ENCODE data around the gene UBALD1. TPM values are rescaled to one million over a fixed set of nuclear protein-coding genes. Genes with fewer than 3 reads are reported as not detected.

UBALD1 gene
- total and polyA plus RNA-seq, 2 donors (not counting 1 experiment from before 2014, with no cell fraction given): 25.6 to 31.7 TPM

DNA sequence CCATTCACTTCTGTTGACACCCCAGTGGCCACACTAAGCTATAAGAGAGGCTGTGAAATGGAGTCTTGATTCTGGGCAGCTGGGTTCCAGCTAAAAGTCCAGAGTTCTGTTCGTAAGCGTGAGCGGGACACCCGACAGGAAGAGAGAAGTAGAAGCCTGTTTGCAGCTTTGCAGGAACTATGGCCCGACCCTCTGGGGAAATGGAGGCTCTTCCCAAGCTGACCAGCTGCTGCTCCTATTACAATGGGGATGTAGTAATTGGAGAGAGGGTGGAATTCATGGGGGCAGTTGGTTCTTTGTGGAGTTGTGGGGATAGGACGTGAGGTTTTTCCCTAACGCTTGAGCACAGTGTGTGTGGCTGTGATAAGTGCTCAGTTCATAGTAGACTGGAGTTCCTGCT is 28.4 kb downstream of the UBALD1 start:
- 75% methylated on average over 7 of the region's 7 CpGs for WGBS (ENCODE audit: insufficient coverage)
- peaks cover 0 to 6% of the 10 kb centered on the region in 2 donors for H3K4me1 ChIP-seq (ENCODE audit: control insufficient read depth in 2 of 2, insufficient read depth in 2 of 2, low read length in 2 of 2)
- no peak overlapping the region for H3K4me2 ChIP-seq (replicated peaks; ENCODE audit: low read depth, low read length, poor library complexity, severe bottlenecking)
- Mint-ChIP-seq H3K4me3 (no peak overlapping the region), H3K9me3 (ENCODE audit: insufficient read depth) (no peaks in the 10 kb centered on the region), H3K27ac (no peak overlapping the region), H3K27me3 (peaks cover 11% of the 10 kb centered on the region), H3K4me1 (no peaks in the 10 kb centered on the region)
- ChIA-PET POLR2A (no interaction called here), CTCF (interaction anchor here (0.8 to 6.2 kb wide), 12 partner anchors 10 to 227 kb away, joined by 3 to 66 read pairs (median 4); partner anchors contain the start of genes C16orf96, HMOX2 and MGRN1)
- H3K9ac ChIP-seq (ENCODE audit: low read length): no peak overlapping the region
- ATAC-seq (ENCODE audit: low read depth) (no peak), DNase-seq (no peak)
- no peak overlapping the region for H2AFZ ChIP-seq (ENCODE audit: insufficient read depth, low read depth, low read length, poor library complexity, severe bottlenecking)
- no peaks in the 10 kb centered on the region for H3K79me2 ChIP-seq (ENCODE audit: control insufficient read depth, insufficient read depth, low read length)
- intact Hi-C loops (cut with micrococcal nuclease): no loop called here
- no peak overlapping the region for H3K4me3 ChIP-seq (ENCODE audit: control extremely low read depth in 1 of 5, extremely low read depth in 1 of 5, insufficient read depth in 1 of 5, low read depth in 2 of 5, low read length in 4 of 5)
- H4K20me1 ChIP-seq (ENCODE audit: control insufficient read depth, insufficient read depth, low read length, poor library complexity, severe bottlenecking): no peaks in the 10 kb centered on the region
- peaks cover 0 to 13% (median 0%) of the 10 kb centered on the region in 4 experiments for H3K27me3 ChIP-seq (replicated peaks in 1 of 4; ENCODE audit: control extremely low read depth in 1 of 4, control insufficient read depth in 3 of 4, insufficient read depth in 4 of 4, low read length in 3 of 4)
- no peak for TF ChIP-seq CTCF (IDR thresholded peaks at IDR 0.05)
- no peak for TF ChIP-seq EZH2 (IDR thresholded peaks at IDR 0.05; ENCODE audit: borderline replicate concordance, insufficient read depth, low read depth, low read length, poor library complexity, severe bottlenecking)
- H3K27ac ChIP-seq (ENCODE audit: low read length in 2 of 2): no peak overlapping the region
- peaks cover 0 to 7% (median 0%) of the 10 kb centered on the region in 3 donors for H3K9me3 ChIP-seq (ENCODE audit: control extremely low read depth in 1 of 3, control insufficient read depth in 2 of 3, insufficient read depth in 1 of 3, low read length in 2 of 3)
- H3K36me3 ChIP-seq (replicated peaks in 1 of 2; ENCODE audit: control extremely low read depth in 1 of 2, control insufficient read depth in 1 of 2, extremely low read depth in 1 of 2, insufficient read depth in 2 of 2, low read length in 1 of 2): no peaks in the 10 kb centered on the region

DNA sequence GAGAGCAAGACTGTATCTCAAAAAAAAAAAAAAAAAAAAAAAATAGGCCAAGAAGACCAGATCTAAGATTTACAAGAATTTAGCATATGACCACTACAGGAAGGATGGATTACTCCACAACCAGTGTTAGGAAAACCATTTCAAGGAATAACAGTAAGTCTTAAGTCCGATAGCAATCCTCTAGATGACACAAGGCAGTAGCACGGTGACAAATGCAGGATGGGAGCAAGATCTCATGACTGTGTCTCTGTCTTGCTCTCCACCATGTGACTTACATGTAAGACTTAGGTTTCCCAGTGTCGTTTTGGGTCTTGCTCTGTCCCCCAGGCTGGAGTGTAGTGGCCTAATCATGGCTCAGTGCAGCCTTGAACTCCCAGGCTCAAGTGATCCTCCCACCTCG is 30.8 kb downstream of the UBALD1 start:
- no peaks in the 10 kb centered on the region for H3K4me1 Mint-ChIP-seq
- Histone ChIP-seq H3K27me3 (replicated peaks in 1 of 4; ENCODE audit: control extremely low read depth in 1 of 4, control insufficient read depth in 3 of 4, insufficient read depth in 4 of 4, low read length in 3 of 4) (peaks cover 0 to 13% (median 0%) of the 10 kb centered on the region in 4 experiments), H3K36me3 (replicated peaks in 1 of 2; ENCODE audit: control extremely low read depth in 1 of 2, control insufficient read depth in 1 of 2, extremely low read depth in 1 of 2, insufficient read depth in 2 of 2, low read length in 1 of 2) (no peaks in the 10 kb centered on the region), H4K20me1 (ENCODE audit: control insufficient read depth, insufficient read depth, low read length, poor library complexity, severe bottlenecking) (no peaks in the 10 kb centered on the region), H3K9me3 (ENCODE audit: control extremely low read depth in 1 of 3, control insufficient read depth in 2 of 3, insufficient read depth in 1 of 3, low read length in 2 of 3) (peaks cover 0 to 7% (median 0%) of the 10 kb centered on the region in 3 donors), H3K4me3 (ENCODE audit: control extremely low read depth in 1 of 5, extremely low read depth in 1 of 5, insufficient read depth in 1 of 5, low read depth in 2 of 5, low read length in 4 of 5) (no peak overlapping the region), H3K9ac (ENCODE audit: low read length) (no peak overlapping the region), H3K79me2 (ENCODE audit: control insufficient read depth, insufficient read depth, low read length) (no peaks in the 10 kb centered on the region), H3K4me1 (ENCODE audit: control insufficient read depth in 2 of 2, insufficient read depth in 2 of 2, low read length in 2 of 2) (peaks cover 0 to 6% of the 10 kb centered on the region in 2 donors), H3K27ac (ENCODE audit: low read length in 2 of 2) (no peak overlapping the region), H2AFZ (ENCODE audit: insufficient read depth, low read depth, low read length, poor library complexity, severe bottlenecking) (no peak overlapping the region), H3K4me2 (replicated peaks; ENCODE audit: low read depth, low read length, poor library complexity, severe bottlenecking) (no peak overlapping the region)
- peaks cover 10% of the 10 kb centered on the region for H3K27me3 Mint-ChIP-seq
- intact Hi-C loops (cut with micrococcal nuclease): no loop called here
- ATAC-seq (ENCODE audit: low read depth): no peak
- no peaks in the 10 kb centered on the region for H3K9me3 Mint-ChIP-seq (ENCODE audit: insufficient read depth)
- no peak overlapping the region for H3K27ac Mint-ChIP-seq
- ChIA-PET POLR2A (no interaction called here), CTCF (interaction anchor here (6.2 kb wide), 1 partner anchor 77 kb away, joined by 66 read pairs; no protein-coding TSS in a partner anchor)
- 83% methylated on average over 3 of the region's 4 CpGs for WGBS (ENCODE audit: insufficient coverage)
- TF ChIP-seq CTCF (IDR thresholded peaks at IDR 0.05) (no peak), EZH2 (IDR thresholded peaks at IDR 0.05; ENCODE audit: borderline replicate concordance, insufficient read depth, low read depth, low read length, poor library complexity, severe bottlenecking) (no peak)
- no peak overlapping the region for H3K4me3 Mint-ChIP-seq
- no peak for DNase-seq
